EL (cell line): ENCODE data around the gene DTX3.
"Not testable (repeated sequence)": the region's sequence is repeated elsewhere in the genome, so short reads cannot be mapped to it uniquely, and the experiment has no call there.

ENCODE experiments used
- DNase-seq: peaks from one replicate; pipeline ENCODE4 v3.0.0-alpha.2; 2016

DTX3 gene

DNA sequence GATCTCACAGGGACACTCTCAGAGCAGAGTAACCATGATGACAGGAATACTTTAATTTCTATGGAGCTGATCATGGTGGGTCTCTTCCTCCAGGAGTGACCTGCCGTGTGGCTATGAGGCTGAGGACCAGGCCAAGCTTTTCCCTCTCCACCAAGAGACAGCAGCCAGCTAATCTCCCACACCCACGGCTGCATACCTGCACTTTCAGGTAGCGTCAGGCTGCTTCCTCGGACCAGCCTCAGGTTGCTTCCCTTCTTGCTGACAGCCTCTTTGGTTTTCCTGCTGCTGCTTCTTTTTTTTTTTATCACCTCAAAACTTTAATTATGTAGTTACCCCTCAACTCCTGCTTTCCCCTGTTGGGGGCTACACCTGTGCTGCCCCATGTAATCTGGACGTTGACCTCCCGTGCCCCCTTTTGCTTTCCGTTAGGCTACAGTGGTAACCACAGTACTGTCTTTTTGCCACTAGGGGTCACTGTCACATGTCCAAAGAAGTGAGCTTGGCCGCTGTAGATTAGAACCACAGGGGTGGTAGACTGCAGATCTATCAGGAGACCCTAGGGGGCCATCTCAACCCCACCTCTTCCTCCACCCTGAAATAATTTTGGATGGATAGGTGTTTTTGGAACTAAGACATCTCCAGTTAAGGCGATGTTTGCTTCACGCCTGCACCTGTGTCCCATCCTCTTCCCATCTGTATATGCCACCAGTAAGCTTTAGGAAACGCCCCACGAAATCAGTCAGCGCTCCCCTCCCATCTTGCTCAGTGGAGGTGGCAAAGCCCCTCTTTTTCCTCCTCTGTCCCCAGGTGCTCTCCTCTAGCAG lies 21.4 kb upstream of the DTX3 start:
- DNase-seq, result peak; percentile 76

DNA sequence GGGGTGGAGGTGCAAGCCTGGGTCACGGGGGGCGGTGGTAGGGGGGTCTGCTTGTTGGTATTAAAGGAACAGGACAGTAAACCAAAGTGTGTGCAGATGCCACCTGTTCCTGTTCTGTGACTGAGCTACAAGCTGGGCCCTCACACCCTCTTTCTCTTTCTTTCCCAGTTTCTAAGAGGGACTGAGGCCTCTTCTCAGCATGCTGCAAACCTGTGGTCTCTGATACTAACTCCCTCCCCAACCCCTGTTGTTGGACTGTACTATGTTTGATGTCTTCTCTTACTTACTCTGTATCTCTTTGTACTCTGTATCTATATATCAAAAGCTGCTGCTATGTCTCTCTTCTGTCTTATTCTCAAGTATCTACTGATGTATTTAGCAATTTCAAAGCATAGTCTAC lies 20.6 kb upstream of the DTX3 start:
- no peak for DNase-seq

DNA sequence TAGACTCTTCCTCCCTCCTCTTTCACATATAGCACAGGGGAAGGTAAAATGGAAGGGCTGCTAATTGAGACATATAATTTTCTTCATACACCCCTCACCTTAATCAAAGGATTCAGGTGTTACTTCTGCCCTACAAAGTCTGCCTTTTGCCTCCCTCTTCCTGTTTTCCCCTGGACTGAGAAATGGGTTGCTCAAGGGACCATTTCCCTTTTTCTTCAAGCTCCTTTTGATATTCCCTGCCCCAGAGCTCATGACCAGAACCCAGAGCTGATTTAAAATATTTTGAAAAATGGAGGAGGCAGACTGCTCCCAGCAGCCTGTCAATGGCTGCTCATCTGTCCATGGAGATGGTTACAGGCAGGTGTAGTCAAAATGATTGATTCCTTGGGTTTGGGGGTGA lies 19.9 kb upstream of the DTX3 start:
- DNase-seq, result no peak

DNA sequence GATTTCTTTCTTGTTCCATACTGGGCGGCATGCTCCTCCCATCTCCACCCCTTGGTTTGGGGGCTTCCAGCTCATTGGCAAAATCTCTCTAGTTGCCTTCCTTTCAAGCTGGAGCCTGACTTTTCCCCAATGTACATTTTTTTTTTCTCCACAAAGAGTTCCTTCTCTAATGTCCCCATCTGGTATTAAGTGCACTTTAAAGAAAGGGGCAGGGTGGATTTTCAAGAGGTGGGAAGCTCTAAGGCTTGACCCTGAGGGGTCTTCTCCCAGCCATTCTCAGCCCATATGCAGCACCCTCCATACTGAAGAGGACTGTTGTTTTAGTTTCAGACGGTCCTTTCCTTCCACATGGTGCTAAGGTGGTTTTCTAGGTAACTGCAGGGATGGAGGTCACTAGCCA lies 19.5 kb upstream of the DTX3 start:
- no peak for DNase-seq

DNA sequence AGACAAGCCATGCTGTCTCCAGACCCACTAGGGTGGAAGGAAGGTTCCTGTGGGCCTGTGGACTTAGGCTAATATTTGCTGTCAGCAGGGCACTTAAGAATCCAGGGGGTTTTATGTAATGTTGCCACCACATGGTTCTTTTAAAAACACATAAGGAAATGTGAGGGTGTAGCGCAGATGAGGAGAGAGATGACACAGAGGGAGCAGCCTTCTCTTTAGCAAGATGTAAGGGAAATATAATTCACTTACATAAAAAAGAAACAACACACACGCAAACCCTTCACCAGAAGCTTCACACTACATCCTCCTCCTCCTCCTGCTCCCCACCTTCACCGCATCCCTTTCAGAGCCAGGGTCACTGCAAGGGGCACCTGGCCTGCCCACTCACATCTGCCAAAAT lies 18.5 kb upstream of the DTX3 start:
- no peak for DNase-seq

DNA sequence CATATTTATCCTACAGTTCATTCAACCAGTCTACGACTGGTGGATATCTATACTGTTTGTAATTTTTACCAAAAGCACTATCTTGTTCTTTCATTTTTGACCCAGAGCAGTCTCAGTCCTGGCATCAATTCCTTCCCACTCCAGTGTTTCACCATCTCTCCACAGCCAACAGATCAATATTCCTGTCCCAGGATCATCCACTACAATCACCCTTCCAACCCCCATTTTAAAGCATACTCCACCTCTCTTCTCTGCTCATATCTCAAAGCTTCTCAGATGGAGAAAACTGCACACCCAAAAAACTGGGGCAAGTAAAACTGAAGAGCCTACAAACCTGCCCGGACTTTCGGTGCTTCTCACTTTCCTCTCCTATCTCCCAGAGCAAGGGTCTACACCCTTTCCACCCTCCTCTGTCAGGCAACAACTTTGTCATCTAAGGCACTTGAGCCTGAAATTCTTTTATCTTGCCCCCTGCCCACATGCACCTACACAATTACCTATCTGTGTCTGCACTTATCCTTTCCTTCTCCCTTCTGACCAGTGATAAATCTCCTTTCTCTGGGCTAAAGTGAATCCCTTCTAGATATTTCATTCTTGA lies 17.7 kb upstream of the DTX3 start:
- DNase-seq, result no peak

DNA sequence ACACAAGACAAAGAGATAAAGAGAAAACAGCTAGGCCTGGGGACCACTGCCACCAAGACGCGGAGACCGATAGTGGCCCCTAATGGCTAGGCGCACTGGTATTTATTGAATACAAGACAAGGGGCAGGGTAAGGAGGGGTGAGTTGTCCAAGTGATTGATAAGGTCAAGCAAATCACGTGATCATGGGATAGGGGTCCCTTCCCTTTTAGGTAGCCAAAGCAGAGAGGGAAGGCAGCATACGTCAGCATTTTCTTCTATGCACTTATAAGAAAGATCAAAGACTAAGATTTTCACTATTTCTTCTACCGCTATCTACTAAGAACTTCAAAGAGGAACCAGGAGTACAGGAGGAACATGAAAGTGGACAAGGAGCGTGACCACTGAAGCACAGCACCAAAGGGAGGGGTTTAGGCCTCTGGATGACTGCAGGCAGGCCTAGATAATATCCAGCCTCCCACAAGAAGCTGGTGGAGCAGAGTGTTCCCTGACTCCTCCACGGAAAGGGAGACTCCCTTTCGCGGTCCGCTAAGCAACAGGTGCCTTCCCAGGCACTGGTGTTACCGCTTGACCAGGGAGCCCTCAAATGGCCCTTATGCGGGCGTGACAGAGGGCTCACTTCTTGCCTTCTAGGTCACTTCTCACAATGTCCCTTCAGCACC lies 15.5 kb upstream of the DTX3 start:
- not testable (repeated sequence) for DNase-seq

DNA sequence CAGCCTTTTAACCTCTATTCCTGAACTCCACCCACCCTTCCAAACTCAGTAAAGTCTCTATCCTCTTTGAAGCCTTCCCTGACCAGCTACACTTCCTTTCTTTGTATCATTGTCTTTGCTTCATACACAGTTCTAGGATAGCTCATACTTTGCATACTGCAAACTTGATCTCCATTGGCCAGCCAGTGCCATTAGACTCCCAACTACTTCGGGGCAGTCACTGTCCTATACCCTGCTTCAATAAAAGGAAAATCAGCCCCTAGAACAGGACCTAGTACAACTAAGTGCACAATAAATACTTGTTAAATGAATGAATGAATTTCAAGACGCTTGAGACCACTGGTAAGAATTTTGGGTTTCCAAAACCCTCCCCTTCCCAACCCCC lies 14.2 kb upstream of the DTX3 start:
- DNase-seq, result no peak

DNA sequence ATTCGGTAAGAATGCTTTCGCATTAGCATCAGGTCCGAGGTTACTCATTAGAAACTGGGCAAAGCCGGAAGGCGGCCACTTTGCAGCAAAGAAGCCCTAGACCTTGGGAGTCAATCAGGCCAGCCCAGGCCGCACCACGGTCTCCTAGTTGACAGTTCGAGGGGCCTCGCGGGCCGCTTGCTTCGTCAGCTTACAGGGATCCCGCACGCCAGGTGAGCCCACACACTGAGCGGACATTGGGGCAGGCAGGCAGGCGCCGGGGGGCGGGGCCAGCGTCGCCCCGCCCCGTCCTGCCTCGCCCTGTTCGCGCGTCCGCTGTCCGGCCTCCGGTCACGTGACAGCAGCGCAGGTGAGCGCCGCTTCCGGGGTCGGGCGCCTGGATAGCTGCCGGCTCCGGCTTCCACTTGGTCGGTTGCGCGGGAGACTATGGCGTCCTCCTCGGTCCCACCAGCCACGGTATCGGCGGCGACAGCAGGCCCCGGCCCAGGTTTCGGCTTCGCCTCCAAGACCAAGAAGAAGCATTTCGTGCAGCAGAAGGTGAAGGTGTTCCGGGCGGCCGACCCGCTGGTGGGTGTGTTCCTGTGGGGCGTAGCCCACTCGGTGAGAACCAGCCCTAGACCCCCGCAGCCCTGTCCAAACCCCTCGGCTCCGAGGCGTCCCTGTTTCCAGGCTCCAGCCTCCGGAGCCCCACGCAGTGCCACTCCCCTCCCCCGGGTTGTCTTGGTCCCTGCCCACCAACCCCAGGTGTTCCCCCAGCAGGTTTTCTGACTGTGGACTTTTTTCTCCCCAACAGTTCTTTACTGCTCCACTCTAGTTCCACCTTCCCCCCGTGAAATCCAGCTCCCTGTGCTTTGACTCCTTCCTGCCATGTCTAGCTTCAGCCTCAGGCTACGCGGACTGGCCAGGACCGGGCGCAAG lies 13.5 kb upstream of the DTX3 start, which contains the start of gene PIP4K2C:
PIP4K2C (plus strand) TSS at position 329 of the 918 bp plus-strand sequence; CDS start at position 427, 98 bp downstream.
- DNase-seq, result peak; percentile 69

DNA sequence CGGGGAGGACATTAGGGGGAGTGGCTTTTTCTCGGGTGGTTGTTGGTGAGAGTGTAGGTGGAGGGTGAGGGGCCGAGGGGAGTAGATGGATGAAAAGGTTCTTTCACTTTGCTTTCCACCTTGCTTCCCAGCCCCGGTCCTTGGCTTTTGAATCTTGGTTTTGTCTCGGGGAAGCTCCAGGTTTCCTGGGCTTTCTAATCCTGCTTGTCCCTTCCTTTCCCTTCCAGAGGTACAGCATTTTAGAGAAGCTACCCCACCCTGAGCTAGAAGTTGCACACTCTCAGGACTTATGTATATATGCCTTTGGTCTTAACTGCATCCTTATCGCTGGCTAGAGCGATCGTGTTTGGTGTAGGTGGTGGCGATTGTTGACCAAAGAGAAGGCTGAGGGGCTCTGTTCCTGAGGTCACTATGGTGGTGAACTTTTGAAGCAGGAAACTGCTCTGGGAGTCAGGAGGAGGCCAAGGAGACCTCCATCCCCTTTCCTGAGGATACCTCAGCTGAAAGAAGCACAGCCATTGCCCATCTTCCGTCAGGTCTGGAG lies 12.8 kb upstream of the DTX3 start:
- DNase-seq, result no peak

DNA sequence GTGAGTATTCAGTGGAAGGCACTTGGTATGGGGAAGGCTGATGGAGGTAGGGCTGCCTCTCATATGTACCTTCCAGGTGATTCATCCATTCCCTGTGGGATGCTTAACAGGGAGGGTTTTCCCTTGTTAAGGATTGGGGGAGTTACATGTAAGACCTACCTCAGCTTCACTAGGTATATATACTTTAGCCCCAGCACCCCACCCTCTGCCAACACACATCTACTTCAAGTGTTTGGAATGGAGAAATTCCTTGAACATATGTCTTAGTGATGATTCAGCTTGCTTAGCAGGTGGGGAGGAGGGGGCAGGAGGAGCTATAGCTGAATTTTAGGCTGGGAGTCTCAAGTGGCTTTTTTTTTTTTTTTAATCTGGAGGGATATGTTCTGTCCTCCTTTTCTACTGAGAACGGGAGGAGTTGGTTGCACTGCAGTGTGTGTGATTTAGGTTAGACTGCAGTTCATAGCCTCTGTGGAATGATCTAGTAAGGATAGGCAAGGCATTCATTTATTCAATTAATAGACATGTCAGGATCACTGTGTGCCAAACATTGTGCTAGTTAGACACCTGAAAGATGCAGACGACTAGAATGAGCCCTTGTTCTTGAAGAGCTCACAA lies 12.0 kb upstream of the DTX3 start:
- DNase-seq, result peak; percentile 58

DNA sequence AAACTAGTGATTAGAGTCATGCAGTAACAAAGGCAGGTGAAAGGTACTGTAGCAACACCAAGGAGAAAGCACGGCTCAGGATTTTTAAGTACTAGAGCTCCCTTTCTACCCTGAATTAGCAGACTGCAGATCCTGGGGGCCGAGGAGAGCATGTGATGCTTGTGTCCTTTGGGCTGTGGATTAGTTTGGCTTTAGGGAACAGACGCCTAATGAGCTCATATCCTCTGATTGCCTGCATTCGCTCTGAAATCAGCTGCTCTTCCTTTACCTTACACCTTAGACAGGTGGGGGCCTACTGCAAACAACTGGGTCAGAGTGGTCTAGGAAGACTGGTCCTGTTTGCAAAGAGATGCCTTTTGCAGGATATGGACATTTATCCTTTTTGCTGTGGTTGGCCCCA lies 11.4 kb upstream of the DTX3 start:
- no peak for DNase-seq

DNA sequence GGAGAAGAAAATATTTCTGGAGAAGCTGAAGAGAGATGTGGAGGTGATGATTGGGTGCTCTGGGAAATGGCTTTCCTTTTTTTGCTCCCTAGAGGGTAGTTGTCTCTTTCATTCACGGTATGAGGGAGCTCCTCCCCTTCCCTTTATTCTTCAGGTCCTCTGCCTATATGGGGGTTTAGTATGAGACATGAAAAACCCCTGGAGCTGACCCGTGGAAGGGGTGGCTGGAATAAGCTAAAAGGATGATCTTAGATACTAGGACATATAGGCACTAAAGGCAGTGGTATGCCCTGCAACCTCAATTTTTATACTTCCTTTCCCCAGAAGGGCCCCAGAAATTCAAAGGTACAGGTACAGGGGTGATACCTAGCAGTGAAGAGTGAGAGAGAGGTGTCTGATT lies 4.2 kb upstream of the DTX3 start:
- DNase-seq, result no peak

DNA sequence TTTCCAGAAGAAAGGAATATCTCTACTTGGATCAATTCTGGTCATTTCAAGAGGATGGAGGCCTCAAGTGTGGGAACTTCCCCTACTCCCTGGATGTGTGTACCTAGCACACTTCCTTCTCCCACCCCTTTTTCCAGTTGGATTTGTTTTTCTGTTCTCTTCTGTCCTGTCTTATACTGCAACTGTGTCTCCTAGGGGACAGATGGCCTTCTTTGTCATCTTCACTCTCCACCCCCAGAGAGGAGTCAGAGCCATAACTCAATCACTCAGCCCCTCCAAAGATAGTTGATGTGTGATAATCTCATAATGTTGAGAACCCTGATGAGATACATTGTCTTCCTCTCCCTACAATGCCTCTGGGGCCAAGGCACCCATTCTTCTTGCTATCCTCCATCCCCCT lies 2.1 kb upstream of the DTX3 start:
- DNase-seq, result no peak

DNA sequence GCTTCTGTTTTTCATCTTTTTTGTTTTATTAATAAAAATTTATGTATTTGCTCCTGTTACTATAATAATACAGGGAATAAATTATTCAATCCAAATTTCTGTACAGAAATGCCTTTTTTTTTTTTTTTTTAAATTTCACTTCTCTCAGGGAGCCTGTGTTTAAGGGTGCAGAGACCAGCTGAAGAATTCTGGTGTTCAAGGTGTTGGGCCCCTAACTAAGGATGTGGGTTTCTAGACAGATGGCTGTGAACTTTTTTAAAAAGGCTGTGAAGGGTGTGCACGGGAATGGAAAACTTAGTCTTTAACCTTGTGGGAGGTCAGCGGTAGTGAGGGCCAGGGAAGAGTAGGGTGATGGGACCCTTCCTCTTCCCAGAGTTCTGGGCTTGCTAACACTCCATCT lies 1.3 kb upstream of the DTX3 start:
- DNase-seq, result no peak

DNA sequence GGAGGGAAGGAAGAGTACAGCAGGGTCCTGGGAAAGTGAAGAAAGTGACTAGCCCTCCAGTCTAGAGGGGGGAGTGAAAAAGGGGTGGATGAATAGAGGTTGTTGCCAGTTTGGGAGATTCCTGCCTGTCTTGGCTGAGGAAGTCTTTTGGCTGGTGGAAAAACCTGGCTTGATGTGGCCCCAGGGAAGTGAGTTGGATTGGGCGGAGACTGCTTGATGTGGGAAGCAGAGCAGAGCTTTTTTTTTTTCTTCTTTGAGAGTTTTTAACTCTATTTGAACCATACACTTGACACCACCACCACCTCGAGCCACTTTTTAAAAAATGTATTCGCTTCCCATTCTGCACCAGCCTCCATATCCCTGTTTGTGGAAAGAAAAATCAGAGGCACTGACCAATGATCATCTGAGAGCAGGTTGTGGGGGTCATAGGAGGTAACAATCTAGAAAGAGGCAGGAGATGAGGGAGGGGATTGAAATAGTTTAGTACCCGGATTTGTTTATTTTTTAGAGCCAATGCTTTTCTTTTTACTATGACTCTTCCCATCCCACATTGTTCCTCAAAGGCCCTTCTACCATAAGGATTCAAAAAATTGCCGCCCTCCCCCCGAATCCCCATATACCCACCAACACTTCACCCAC lies 690 bp upstream of the DTX3 start:
- peak; percentile 57 for DNase-seq

DNA sequence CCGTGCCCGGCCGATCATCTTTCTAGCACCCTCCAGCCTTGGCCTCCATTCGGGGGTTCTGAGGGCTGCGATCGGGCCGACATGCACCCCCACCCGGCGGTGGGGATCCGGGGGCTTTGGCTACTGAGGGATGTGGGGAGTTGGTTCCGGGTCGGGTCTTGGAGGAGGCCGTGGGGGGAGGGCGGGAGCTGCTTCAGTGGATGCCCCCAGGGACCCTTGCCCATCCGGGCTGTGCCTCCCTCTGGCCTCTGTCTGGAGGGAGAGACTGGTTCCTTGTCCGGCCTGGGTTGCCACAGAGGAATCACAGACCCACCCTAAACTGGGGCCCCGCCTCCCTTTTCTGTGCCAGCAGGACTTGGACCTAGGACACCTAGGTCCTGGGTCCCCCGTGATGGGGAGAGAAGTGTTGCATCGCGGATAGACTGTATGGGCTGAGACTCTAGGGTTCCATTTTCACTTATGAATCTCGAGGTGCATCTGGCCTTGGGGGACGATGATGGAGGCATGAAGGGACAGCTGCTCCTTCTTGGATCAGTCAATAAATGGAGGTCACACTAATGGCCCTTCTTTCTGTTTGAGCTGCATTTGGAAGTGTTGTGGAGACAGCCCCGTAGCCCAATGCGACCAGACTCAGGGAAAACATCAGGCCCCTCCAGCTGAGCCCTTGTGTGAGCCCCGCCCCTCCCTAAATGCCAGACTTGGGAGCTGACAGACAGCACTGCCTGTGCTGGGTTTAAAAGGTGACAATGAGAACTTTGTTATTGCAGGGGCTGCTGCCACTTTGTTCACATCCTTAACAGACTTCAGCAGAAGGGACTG lies 577 bp downstream of the DTX3 start:
- DNase-seq, result peak; percentile 32

DNA sequence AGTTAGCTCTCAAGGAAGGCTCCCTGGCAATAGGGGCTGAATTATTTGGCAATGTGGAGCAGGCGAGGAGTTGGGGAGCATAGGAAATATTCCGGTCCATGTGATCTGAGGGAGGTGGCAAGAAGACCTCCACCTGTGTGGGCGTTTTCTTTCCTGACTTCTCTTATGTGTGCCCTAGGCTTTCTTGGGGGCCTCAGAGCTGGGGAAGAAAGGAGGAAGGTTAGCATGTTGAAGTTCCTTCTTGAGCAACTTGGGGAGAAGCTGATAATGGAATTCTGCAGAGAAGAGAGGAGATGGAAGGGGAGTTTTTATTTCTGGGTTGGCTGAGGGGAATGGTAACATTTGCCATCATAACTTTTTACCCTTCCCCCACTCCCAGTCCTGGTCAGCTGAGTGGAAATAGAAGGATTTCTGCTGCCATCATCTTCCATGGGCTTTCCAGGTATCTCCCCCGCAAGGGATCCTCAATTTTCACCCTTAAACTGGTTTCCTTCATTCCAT lies 1.2 kb downstream of the DTX3 start:
- no peak for DNase-seq

DNA sequence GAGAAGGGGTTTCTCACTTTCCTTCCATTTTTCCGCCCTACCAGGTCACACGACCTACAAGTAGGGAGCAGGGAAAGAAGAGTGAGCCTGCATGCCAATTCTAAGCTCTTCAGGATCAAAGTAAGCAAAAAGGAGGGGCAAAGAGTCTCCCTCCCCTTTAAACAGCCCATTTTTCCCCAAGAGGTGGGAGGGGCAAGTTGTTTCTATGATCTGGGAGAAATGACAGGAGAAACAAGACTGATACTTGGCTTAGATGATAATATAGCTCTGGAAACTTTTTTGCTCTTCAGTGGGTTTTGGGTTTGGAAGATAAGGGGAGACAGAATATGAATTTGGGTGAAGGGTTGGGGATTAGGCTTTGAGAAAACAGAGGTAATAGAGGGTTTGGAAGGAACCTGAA lies 1.8 kb downstream of the DTX3 start:
- DNase-seq, result no peak

DNA sequence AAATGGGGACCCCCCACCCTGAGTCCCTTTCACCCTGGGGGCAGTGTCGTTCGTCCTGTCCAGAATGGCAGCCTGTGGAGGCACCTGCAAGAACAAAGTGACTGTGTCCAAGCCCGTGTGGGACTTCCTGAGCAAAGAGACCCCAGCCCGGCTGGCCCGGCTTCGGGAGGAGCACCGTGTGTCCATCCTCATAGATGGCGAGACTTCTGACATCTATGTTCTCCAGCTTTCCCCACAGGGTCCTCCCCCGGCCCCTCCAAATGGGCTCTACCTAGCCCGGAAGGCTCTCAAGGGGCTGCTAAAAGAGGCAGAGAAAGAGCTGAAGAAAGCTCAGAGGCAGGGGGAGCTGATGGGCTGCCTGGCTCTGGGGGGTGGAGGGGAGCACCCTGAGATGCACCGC lies 2.2 kb downstream of the DTX3 start:
- DNase-seq, result no peak
